Stimulated activated CD4-positive, alpha-beta T cell treated with anti-CD3 and anti-CD28 coated beads, Interleukin-2, amount 100 ng/mL, for 4 hours (primary cell): ENCODE data around the gene TRIM29.
"Not testable (repeated sequence)": the region's sequence is repeated elsewhere in the genome, so short reads cannot be mapped to it uniquely, and the experiment has no call there.

Experiments
- DNase-seq: peaks from one replicate; pipeline ENCODE4 v3.0.0-alpha.2; 2020; ENCODE audit warnings: low read depth

Gene TRIM29, protein sequence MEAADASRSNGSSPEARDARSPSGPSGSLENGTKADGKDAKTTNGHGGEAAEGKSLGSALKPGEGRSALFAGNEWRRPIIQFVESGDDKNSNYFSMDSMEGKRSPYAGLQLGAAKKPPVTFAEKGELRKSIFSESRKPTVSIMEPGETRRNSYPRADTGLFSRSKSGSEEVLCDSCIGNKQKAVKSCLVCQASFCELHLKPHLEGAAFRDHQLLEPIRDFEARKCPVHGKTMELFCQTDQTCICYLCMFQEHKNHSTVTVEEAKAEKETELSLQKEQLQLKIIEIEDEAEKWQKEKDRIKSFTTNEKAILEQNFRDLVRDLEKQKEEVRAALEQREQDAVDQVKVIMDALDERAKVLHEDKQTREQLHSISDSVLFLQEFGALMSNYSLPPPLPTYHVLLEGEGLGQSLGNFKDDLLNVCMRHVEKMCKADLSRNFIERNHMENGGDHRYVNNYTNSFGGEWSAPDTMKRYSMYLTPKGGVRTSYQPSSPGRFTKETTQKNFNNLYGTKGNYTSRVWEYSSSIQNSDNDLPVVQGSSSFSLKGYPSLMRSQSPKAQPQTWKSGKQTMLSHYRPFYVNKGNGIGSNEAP

DNA sequence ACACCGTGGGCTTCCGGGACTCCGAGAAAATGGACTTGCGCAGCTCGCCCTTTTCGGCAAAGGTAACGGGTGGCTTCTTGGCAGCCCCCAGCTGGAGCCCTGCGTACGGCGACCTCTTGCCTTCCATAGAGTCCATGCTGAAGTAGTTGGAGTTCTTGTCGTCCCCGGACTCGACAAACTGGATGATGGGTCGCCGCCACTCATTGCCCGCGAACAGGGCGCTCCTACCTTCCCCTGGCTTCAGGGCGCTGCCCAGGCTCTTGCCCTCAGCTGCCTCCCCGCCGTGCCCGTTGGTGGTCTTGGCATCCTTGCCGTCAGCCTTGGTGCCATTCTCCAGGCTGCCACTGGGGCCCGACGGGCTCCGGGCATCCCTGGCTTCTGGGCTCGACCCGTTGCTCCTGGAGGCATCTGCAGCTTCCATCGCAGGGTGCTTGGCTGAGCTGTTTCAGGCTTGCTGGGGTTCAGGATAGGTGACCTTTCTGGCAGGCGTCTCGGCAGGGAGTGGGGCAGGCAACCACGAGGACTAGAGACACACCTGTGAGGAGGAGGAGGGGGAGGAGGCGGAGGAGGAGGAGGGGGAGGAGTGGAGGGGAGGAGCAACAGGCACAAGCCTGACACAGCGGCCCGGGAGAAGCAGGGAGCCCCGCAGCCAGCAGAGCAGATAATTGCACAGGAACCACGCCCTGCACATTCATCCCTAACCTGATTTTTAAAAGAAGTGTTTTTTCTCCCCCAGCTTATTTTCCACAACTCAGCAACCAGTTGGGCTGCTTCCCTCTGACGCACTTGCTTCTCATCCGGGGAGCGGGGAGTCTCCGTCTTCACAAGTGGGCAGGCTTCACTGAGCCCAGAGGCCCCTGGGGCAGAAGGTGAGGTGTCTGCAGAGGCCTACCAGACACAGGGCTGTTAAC is at the start of gene TRIM29:
Gene TRIM29, minus strand, starts transcription at position 503 of the 911 bp plus-strand sequence. Its CDS starts 82 bp downstream, at position 421.
- no peak for DNase-seq

DNA sequence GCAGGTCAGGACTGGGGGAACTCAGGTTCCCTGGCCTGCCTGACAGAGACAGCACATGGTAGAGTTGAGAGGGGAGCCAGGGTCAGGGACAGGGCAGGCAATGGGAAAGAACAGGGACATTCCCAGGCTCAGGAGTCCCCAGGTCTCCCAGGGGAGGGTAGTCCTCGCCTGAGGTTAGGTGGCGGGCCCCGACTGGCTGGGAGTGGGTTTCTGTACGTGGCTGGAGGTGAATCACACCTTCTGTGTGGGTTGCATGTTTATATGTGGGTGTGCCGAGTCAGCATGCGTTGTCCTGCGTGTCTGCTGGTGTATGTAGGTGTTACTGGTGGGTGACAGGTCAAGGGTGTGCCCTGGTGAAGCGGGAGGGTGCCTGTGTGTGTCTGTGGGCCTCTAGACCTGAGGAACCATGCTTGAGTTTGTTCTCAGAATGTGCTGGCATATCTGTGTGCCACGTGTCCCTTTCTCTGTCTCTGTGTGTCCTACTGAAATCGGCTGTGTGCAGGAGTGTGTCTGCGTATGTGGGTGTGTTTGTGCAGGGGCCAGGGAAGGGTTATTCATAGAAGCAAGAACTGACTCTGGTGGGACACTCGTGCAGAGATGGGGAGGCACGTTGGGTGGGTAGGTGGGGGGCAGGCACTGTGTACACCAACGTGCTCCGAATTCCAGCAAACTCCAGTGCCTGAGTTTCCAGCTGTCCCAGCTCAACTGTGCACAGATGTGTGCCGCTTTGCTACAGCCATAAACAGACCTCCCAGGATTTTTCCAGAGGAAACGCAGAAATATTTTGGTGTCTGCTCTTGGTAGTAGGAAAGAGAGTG is 49.1 kb upstream of the TRIM29 start:
- peak; percentile 19 for DNase-seq

DNA sequence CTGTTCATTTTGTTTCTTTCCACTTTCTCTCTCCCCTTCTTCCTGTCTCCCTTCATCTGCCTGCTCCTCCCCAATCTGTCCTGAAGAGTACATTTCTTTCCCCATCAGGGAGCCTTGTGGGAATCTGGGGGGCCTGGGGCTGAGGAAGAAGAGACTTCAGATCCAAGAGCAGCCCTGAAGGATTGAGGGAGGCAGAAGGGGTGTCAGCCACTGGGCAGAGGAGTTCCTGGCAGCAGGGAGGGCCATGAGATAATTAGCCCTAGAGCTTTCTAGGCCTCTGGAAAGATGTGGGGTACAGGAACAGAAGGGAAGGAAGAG is 48.5 kb upstream of the TRIM29 start:
- no peak for DNase-seq

DNA sequence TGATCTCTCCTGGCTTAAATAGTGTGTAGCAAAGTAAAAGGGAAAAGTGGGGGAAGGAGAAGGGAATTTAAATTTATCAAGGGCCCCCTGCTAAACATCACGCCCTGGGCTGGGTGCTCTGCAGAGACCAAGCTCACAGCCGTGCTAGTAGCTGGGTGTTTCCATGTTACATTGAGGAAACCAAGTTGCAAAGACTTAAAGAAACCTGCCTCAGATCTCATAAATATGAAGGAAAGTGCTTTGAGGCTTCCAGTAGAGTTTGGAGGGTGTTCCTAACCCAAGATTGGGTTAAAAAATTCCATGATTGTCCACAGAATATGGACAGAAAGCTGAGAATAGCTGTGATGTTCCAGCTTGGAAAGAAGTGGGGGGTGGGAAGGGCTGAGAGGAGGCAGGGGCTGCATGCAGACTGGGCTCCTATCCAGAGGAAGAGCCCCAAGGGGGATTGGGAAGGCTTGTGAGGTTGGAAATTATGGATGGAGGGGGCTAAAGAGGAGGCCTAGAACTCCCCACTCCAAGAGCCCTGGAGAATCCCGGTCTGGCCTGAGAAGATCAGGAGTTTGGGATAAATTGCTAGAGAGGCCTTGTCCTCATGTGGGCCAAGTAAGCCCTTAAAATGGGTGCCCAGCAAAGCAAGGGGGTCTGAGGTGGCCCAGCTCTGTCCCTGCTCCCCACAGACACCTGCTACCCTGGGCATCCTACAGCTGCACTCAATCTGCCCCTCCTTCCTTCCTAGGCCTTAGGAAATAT is 48.0 kb upstream of the TRIM29 start:
- no peak for DNase-seq

DNA sequence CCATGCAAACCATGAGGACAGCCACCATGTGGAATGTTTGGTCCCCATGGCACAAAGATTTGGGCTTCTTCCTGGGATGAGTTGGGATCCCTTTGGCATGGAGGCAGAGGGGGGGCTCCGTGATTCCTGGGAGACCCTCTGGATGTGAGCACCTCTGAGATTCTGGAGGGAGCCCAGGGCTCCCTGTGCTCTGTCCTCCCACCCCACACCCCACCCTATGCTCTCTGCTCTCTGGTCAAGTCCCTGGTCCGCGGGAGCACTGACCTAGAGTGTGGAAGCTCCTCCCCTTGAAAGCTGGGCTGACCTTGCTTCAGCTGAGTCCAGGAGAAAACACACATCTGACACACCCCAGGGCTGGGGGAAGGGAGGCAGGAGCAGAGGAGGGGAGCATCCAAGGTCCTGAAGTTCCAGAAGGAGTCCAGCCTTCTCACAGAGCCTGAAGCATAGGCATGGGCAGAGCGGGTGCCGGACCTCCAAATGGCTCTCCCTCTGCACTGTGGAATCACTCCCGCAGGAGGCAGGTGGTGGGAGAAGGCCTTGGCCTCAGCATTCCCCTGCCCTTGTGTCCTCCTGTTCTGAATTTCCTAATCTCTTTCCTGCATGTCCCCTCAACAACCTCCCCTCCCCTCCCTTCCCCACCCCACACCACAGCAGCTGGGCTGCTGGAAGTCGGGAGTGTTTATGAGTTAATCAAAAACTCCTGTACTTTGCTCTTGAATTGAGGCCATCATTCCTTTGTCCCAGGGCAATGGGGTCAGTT is 47.2 kb upstream of the TRIM29 start:
- DNase-seq = no peak

DNA sequence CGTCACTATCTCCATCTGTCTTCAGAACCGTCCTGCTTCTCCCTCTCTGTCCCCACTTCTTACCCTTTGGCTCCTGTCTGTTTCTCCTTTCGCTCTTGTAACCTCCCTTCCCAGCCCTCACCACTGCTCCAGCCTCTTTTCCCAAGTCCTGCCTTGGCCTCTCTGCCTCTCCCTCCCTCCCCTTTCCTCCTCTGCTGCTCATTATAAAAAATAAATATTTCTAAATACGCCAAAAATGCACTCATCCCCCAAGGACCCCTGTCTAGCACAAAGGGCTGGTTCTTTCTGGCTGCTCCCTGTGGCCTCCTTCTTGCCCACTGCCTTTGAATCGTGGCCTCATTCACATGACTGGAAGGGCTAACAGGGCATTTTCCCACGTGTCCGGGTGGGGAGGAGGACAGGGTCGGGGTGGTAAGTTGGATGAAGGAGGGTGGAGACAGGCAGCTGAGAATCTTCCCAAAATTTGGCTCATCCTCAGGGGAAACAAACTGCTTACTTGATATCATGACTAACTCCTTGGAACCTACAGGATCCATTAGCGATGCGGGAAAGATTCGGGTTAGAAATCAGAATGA is 46.5 kb upstream of the TRIM29 start:
- DNase-seq = no peak

DNA sequence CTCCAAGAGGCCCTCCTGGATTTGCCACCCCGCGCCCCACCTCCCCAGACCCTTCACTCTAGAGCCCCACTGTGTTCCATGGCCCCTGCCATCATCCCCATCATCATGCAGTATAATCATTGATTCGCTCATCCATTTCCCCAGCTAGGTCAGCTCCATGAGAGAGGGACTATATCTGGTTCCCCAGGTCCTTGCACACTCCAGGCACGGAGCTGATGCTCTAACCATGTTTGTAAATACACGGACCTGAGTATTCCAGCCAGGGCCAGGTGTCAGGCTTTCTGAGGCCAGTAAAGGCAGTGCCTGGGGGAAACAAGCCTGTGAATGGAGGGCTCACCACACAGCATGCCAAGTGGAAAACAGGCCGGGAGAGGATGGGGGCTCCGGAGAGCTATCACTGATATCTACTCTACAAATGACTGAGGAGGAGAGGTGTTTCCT is 45.8 kb upstream of the TRIM29 start:
- no peak for DNase-seq

DNA sequence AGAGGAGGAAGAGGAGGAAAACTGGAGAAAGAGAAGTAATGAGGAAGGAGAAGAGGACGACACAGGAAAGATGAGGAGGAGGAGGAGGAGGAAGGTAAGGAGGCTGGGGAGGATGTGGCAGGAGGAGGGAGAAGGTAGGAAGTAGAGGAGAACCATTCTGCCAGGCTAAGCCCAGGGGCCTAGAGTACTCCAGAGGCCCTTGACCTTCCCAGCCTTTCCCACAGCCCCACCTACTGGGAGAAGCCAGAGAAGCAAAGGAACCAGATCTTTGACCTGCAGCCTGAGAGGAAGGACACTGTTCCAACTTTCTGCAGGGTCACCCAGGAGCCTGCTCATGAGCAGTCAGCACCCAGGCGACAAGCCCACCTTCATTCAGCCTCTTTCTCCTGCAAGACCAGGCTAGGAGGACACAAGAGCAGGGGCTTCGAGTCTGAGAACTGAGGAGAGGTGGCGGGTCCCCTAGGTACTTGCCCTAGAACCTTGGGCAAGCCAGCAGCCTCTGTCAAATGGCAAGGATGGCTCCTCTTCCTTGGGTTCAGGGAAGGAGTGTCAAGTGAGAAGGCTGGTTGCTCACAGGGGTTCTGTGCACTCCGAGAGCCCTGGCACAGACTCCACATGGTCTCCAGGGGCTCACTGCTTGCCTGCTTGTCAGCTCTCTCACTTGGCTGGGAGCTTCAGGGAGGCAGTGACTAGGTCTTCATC is 45.0 kb upstream of the TRIM29 start:
- no peak for DNase-seq

DNA sequence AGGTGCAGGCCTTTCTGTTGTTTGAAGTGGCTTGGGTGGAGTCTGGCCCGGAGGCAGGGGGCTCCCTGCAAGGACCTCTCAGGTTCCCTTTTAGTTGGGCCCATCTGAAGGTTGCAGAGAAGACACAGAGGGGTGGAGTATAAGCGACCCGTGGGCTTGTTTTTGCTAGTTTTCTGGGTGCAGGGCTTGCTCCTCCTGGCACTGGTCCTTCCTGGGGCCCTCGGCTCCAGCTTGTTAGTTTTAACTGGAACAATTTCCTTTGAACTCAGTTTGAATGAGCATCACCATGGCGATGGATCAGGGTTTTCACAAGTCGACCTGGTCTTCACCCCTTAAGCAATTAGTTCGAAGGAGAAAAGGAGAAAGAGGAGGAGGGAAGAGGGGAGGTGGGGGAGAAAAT is 44.5 kb upstream of the TRIM29 start:
- DNase-seq = no peak

DNA sequence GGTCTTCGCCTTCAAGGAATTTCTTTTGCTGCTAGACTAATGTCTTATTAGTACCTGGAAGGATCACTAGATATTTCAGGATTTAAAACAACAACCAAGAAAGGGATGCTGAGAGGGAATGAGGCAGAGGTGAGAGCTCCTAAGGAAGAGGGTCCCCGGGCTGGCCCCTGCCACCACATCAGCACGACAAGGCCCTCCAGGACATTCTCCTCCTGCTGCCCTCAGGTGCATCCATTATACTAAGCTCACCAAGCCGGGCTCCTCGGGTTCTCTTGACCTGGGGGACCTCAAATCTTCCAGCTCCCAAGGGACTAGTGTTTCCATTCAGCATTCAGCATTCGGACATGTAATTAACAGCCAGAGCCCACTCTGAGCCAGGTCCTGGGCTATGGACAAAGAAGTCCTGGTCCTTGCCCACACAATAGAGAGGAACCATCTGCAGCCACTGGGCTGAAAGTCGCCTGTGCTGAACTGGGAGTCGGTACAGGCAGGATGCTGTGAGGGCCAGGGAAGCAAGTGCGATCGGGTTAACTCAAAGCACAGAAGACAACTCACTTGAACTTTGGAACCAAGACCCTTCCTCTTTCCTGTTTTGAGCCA is 43.6 kb upstream of the TRIM29 start:
- no peak for DNase-seq

DNA sequence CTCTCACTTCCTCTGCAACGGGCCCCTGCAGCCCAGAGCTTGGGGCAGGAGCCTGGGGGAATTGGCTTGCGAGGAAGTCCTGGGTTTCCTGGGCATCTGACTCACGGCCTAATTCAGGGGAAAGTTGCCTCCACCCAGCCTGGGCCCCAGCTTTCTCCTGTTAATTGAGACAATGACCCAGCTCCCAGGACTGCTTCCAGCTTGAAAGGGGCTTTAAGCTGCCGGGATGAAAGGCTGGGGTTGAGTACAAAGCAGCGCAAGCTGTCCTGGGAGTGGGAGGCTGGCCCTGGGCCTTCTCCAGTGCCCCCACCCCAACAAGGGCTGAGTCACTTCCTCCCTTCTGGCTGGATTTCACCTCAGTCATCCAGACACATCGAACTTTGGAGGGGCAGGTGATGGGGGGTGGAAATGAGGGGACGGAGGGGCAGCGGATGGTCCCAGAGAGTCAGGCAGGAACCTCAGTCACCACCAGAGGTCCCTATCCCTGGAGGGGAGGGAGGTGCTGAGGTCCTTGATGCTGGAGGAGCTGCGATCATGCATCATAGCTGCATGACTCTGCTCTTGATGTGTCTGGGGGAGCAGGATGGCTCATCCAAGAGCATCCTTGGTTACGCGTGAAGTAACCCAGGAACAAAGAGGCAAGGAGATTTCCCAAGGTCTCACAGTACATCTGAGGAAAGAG is 42.8 kb upstream of the TRIM29 start:
- no peak for DNase-seq

DNA sequence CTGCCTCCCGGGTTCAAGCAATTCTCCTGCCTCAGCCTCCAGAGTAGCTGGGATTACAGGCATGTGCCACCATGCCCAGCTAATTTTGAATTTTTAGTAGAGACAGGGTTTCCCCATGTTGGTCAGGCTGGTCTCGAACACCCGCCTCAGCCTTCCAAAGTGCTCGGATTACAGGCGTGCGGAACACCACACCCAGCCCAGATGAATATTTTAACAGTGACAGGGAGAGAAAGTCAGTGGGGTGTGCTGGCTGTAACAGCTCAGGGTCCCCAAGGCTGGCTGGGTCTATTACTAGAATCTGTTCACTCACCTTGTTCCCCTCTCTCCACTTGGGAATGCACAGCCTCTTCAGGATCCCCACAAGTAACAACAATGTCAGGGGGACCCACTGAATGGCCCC is 42.1 kb upstream of the TRIM29 start:
- DNase-seq = not testable (repeated sequence)

DNA sequence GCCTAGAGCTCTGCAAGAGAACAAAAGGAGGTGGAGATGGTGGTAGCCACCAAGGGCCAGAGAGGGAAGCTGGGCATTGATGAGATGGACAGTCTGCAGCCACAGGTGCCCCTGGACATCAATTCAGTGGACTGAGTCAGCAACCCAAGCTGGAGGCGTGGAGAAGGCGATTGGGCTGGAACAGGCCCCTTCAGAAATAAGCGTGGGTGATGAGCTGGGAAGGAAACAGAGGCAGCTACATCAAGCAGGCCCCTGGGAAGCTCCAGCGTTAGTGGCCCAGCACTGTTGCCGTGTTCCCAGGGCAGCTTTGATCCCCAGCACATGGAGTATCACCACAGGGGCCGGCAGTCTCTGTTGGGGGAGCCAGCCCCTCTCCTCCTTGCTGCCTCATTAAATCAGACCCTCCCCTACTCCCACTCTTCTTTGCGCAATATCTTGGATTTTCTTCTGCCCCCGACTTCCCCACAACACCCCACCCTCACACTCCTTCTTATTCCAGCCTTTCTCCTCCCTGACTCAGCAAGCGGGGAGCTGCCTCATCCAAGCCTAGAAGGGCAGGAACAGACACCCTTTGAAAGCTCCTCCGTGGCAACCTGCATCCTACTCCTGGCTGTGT is 41.3 kb upstream of the TRIM29 start:
- DNase-seq = no peak

DNA sequence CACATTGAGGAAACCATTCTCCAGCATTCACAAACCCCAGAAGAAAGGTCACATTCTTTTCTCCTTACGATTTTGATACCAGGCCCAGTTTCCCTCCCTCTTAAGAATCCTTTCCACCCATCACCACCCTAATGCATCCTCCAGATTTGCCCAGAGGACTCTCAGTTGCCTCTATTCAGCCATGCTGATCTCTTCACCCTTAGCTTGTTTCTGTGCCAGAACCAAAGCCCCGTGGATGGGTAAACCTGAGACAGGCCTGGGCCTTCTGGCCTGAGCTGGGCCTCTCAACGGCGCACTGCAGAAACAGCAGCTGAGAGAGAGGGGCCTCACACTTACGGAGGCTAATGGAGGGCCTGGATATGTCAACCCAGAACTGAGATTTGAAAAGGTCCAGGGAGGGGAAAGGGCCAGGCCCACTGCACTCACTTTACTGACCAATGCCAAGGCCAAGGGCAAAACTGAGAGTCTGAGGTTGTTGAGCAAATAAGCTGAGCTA is 40.7 kb upstream of the TRIM29 start:
- DNase-seq = no peak

DNA sequence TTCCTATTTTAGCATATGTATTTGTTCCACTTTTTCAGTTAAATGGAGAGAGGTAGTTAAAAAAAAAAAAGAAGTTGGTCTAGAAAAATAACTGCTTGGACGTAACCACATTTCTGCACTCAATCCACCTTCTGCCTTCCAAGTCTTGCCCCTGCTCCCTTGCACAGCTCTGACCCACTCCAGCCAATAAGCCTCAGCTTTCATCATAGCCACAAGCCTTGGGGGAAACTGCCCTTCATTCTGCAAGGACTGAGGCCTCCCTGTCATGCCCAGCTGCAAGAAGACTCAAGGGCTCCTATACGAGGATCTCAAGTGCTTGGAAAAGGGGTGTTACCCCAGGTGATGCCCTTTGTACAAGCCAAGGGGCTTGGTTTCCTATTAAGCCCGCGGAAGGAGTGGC is 37.0 kb upstream of the TRIM29 start:
- no peak for DNase-seq

DNA sequence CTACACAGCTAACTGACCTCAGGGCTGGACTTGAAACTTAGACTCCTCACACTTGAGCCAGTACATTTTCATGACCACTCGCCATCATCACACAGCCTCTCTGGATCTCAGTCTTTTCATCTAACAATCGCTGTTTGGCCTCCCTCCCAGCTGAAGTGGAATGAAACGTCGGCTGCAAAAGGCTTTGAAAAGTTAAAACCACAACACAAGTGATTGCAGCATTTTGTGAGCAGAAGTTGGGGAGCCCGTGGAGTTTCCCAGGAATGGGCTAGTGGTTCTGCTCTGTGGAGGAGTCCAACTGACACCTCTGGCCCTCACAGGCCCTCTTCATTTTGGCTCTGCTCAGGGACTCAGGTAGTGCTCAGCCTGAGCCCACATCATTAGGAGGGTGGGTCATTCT is 35.9 kb upstream of the TRIM29 start:
- DNase-seq = no peak

DNA sequence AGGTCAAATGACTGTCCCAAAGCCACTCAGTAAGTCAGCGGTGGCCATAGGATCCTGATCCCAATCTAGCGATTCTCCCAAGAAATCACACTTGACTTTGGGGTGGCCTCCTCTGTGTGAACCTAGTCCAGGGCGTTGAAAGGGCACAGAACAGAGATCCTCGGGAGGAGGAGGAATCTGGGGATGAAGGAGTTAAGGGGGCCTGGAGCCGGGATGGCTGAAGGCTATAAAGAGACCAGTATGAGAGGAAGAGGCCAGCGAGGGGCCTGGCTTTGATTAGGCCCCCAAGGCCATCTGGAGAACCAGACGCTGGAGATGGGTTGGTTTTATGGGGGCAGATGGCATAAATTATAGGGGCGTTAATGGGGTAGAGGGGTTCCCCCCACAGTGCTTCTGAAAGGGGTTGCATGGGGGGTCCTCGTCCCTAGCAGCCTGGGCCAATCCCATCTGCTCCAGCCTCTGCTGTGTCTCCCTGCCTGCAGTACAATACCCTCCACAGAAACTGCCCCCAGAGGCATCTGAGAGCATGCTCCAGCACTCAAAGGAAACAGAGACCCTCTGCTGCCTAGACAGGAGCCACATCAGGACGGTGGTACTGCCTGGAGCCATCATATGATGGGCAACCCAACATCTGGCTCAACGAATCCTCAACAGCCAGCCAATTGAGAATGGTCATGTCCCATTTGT is 35.2 kb upstream of the TRIM29 start:
- no peak for DNase-seq
